DOHH2 (cell line): ENCODE measurements around the gene FPR2.

Experiments used
- H3F3A ChIP-seq: fragments of 200-600 bp; sonication (generic), shearing (Covaris generic); 2 replicates; pipeline ENCODE4 v1.6.0; 2016; ENCODE audit warnings: antibody characterized with exemption, mild to moderate bottlenecking; ENCODE audit not compliant: control insufficient read depth, insufficient read depth
- H3K27ac ChIP-seq: fragments of 200-600 bp; sonication (generic); 2 replicates; pipeline ENCODE4 v1.5.1; 2014; ENCODE audit warnings: low read depth, mild to moderate bottlenecking, low read length, moderate library complexity
- H3K27me3 ChIP-seq: fragments of 200-600 bp; sonication (generic); 2 replicates; pipeline ENCODE4 v1.6.1; 2014; ENCODE audit warnings: mild to moderate bottlenecking, low read length, mixed read lengths; ENCODE audit not compliant: control insufficient read depth
- H3K36me3 ChIP-seq: fragments of 200-600 bp; sonication (generic); 2 replicates; pipeline ENCODE4 v1.6.1; 2014; ENCODE audit warnings: mild to moderate bottlenecking, low read length, moderate library complexity, mixed read lengths; ENCODE audit not compliant: control insufficient read depth
- H3K4me1 ChIP-seq: fragments of 200-600 bp; sonication (generic); 2 replicates; pipeline ENCODE4 v1.6.1; 2014; ENCODE audit warnings: mild to moderate bottlenecking, low read length, mixed read lengths; ENCODE audit not compliant: control insufficient read depth
- H3K4me2 ChIP-seq: fragments of 200-600 bp; sonication (generic); 2 replicates; pipeline ENCODE4 v1.6.0; 2014; ENCODE audit warnings: mild to moderate bottlenecking, low read length, moderate library complexity
- H3K4me3 ChIP-seq: fragments of 200-600 bp; sonication (generic); 2 replicates; pipeline ENCODE4 v1.5.1; 2014; ENCODE audit warnings: mild to moderate bottlenecking, low read length, mixed read lengths
- H3K79me2 ChIP-seq: fragments of 200-600 bp; sonication (generic); 2 replicates; pipeline ENCODE4 v1.6.1; 2014; ENCODE audit warnings: mild to moderate bottlenecking, low read length, mixed read lengths; ENCODE audit not compliant: control insufficient read depth
- H3K9me2 ChIP-seq: fragments of 200-600 bp; sonication (generic); replicated peaks from 2 replicates; pipeline ENCODE4 v1.6.1; 2014; ENCODE audit warnings: mild to moderate bottlenecking, low read length, mixed read lengths; ENCODE audit not compliant: control insufficient read depth
- H3K9me3 ChIP-seq: fragments of 200-600 bp; sonication (generic); 2 replicates; pipeline ENCODE4 v1.6.1; 2014; ENCODE audit warnings: antibody characterized with exemption, low read length, mixed read lengths; ENCODE audit not compliant: control insufficient read depth, insufficient read depth
- H4K20me1 ChIP-seq: fragments of 200-600 bp; sonication (generic); 2 replicates; pipeline ENCODE4 v1.6.0; 2014; ENCODE audit warnings: low read depth, mild to moderate bottlenecking, antibody characterized with exemption, low read length, moderate library complexity; ENCODE audit not compliant: control insufficient read depth, insufficient read depth
- CTCF ChIP-seq: fragments of 200-600 bp; sonication (generic); IDR thresholded peaks from one replicate; pipeline ENCODE4 v1.5.1; 2014; ENCODE audit warnings: antibody characterized with exemption, mild to moderate bottlenecking, low read depth, low read length; ENCODE audit not compliant: poor library complexity, severe bottlenecking
- EZH2phosphoT487 ChIP-seq: fragments of 200-600 bp; sonication (generic); IDR thresholded peaks from 2 replicates; pipeline ENCODE4 v1.6.1; 2017; ENCODE audit warnings: borderline replicate concordance, mild to moderate bottlenecking, antibody characterized with exemption, low read length, moderate library complexity, mixed read lengths

Gene FPR2

GRCh38 chr19:51784922-51785690 is 24.1 kb downstream of the FPR2 start:
- Histone ChIP-seq H4K20me1 (no peaks in the 10 kb centered on the region), H3K27me3 (no peaks in the 10 kb centered on the region), H3K4me2 (no peak overlapping the region), H3K79me2 (no peaks in the 10 kb centered on the region), H3K4me1 (no peaks in the 10 kb centered on the region), H3K36me3 (no peaks in the 10 kb centered on the region), H3F3A (no peaks in the 10 kb centered on the region), H3K9me3 (peaks cover 3% of the 10 kb centered on the region; the same call in 1 of the 2 replicates), H3K27ac (no peak overlapping the region), H3K9me2 (no peaks in the 10 kb centered on the region), H3K4me3 (no peak overlapping the region)
- TF ChIP-seq CTCF (no peak), EZH2phosphoT487 (no peak)

- Histone ChIP-seq H4K20me1 (no peaks in the 10 kb centered on the region), H3K4me1 (no peaks in the 10 kb centered on the region), H3K36me3 (no peaks in the 10 kb centered on the region), H3K79me2 (no peaks in the 10 kb centered on the region), H3K27me3 (no peaks in the 10 kb centered on the region), H3K4me2 (no peak overlapping the region), H3K4me3 (no peak overlapping the region), H3F3A (no peaks in the 10 kb centered on the region), H3K27ac (no peak overlapping the region), H3K9me2 (no peaks in the 10 kb centered on the region), H3K9me3 (peaks cover 3% of the 10 kb centered on the region; the same call in 1 of the 2 replicates)
- TF ChIP-seq CTCF (no peak), EZH2phosphoT487 (no peak)
These were observed 25.9 kb downstream of the FPR2 start for GRCh38 chr19:51786646-51787494.

- TF ChIP-seq EZH2phosphoT487, result no peak
- no peak for TF ChIP-seq CTCF
These were observed 27.0 kb downstream of the FPR2 start for GRCh38 chr19:51788029-51788428.

More at GRCh38 chr19:51788029-51788428, 27.0 kb downstream of the FPR2 start:
- Histone ChIP-seq H3K9me3 (peaks cover 3% of the 10 kb centered on the region; the same call in 1 of the 2 replicates), H3K4me3 (no peak overlapping the region), H3F3A (no peaks in the 10 kb centered on the region), H4K20me1 (no peaks in the 10 kb centered on the region), H3K27ac (no peak overlapping the region), H3K79me2 (no peaks in the 10 kb centered on the region), H3K4me2 (no peak overlapping the region), H3K4me1 (no peaks in the 10 kb centered on the region), H3K27me3 (no peaks in the 10 kb centered on the region), H3K9me2 (no peaks in the 10 kb centered on the region), H3K36me3 (no peaks in the 10 kb centered on the region)
